Smooth muscle cell of the coronary artery (primary cell): Measurements from ENCODE around the gene C1QL2. TPM values are rescaled to one million over a fixed set of nuclear protein-coding genes. Genes with fewer than 3 reads are reported as not detected.

Experiments
- total RNA-seq: library from RNA; depleted of rRNA; stranded (reverse); fragments of >200 nt; gene quantifications from 2 replicates; pipeline ENCODE4 v1.2.3, GENCODE V29; 2014; ENCODE audit warnings: low replicate concordance

Gene C1QL2
- not detected in 2 replicates for total RNA-seq

DNA sequence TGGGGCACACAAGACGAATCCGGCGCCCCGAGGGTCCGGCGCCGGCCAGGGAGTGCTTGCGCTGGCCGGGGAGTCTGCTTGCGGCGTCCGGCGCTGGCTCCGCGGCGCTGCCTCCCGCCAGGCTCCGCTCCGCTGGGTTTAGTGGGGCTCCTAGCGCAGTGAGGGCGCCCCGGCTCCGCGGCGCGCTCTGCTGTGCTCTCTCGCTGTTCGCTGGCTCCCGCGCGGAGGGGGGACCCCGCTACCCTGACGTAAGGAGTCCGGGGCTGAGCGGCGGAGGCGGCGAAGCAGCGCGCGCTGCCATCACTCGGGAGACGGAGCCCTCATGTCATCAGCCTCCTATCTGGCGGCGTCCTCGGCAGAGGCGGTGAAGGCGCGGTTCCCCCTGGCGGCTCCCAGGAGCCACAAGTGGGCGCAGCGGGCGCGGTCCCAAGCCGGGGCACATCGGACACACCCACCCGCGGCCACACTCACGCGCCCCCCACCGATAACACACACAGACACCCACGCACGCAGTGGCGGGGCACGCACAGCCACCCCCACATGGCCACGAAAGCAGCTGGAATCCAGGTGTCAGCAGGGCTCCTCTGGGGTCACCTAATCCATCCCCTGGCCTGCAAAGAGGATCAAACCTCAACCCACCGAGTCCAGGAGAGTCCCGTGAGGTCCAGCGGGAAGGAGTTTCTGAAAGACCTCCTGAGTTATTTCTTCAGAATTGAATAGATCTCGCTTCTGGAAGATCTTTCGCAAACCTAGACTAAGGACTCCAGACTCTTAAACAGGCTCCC is at the start of gene C1QL2:
Gene C1QL2 (minus strand): TSS at position 189 of the 785 bp plus-strand sequence. CDS start 482 bp downstream, outside the sequence.

Other genes starting within 250 kb of the C1QL2 start
- gene MARCO, start 216.6 kb downstream of the C1QL2 start, total RNA-seq: not detected in 2 replicates
- 10.7 and 13.8 TPM in 2 replicates for gene STEAP3, start 65.1 kb upstream of the C1QL2 start, total RNA-seq
- gene C2orf76, start 208.1 kb upstream of the C1QL2 start, total RNA-seq: 7.6 and 9.7 TPM in 2 replicates
- gene DBI, start 208.2 kb upstream of the C1QL2 start, total RNA-seq: 90.4 and 140 TPM in 2 replicates